GM04504 (cell line): ENCODE results near the gene RNASE7.
"Not testable (repeated sequence)": the region's sequence is repeated elsewhere in the genome, so short reads cannot be mapped to it uniquely, and the experiment has no call there.

ENCODE experiments used
- DNase-seq: peaks from one replicate; pipeline ENCODE4 v3.0.0-alpha.2; 2012; ENCODE audit warnings: low read depth

The RNASE7 gene, protein sequence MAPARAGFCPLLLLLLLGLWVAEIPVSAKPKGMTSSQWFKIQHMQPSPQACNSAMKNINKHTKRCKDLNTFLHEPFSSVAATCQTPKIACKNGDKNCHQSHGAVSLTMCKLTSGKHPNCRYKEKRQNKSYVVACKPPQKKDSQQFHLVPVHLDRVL

DNA sequence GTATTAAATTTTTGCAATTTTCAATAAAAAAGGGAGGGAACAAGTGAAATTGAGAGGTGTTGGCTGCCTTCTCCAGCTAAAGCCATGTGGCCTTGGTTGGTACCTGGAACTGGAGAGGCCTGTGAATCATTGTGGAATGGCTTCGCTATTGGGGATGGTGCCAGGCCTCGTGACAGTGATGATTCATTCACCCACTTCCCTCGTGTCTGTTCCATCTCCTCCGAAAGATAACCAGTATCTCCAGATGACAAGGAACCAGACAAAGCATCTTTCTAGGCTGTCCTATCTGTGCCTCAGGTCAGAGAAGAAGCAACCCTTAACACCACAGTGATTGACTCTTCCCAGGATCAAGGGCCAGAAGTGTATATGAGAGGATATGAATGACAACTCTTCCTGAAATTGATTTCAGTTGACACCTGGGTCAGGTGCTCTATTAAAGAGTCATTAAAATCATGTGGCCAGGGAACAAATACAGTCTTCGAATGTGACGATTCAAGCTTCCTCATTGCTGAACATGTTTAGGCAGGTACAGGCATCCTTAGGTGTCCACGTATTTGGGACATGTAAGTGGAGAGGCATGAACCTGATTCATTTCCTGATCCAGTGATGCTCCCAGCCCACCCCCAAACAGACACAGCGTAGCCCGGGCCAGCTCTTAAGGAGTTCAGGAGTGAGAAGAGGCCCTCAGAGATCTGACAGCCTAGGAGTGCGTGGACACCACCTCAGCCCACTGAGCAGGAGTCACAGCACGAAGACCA is at the start of gene RNASE7:
Gene RNASE7 (plus strand): TSS at position 687 of the 758 bp plus-strand sequence. CDS start 631 bp downstream, outside the sequence.
- peak; percentile 44 for DNase-seq

DNA sequence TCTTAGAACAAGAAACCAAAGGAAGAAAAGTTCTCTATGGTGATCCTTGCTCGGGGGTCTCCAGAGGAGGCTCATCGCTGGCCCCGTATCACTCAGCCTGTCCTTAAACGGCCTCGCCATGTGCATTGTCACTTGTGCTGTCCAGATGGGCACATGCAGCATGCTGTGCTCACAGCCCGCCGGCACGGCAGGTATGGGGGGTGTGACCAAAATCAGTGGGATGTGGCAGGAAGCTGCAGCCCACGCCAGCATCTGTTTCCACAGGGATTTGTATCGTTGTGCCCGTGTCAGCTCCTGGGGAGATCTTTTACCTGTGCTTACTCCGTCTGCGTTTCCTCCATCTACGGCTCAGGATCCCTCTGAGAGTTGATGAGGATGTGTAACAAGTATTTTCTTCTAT is 45.6 kb upstream of the RNASE7 start:
- no peak for DNase-seq

DNA sequence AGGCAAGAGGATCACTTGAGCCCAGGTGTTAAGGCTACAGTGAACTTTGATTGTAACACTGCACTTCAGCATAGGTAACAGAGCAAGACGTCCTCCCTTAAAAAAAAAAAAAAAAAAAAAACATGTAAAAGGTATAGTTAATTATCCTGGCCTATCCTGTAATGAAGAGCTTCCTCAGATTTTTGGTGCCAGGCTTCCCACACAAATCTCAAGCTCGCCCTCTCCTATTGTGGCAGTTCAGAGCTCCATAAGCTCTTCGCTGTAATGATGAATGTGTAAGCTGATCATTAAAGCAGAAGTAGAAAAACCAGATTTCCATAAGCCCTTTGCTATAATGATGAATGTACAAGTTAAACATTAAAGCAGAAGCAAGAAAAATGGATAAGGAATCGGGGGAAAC is 45.0 kb upstream of the RNASE7 start:
- no peak for DNase-seq

DNA sequence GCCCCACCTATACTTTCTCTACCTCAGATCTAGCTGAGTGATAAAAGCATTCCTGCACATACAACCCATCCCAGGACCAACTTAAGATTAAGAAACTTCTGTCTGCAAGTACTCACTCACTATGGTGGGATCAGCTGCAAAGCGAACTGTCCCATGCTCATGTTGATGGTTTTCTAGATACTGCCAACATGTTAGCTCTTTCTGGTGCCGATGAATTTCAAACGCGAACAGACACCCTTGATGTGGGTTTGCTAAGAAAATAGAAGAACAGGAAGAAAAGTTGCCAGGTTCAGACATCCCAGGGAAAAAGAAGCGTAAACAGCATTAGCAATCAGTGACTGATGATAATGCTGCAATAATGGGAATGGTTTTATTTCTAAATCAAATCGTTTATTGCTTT is 44.6 kb upstream of the RNASE7 start:
- DNase-seq: no peak

DNA sequence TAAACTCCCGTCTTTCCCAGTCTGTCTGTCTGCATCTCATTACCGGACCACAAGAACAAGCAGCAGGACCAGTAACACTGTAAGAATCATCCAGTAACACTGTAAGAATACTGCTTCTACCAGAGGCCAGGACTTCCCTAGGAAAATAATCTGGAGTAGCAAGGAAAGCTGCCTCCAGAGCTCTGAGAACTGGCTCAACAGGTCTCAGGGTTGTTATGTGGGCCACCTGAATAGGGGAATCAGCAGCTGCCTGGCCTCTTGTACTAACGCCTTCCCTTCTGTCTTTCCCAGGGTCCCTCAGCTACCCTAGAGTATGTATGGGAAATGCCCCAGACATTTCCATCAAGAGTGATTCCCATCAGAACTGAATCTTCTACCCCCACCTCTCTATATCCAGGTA is 44.0 kb upstream of the RNASE7 start:
- DNase-seq: no peak

DNA sequence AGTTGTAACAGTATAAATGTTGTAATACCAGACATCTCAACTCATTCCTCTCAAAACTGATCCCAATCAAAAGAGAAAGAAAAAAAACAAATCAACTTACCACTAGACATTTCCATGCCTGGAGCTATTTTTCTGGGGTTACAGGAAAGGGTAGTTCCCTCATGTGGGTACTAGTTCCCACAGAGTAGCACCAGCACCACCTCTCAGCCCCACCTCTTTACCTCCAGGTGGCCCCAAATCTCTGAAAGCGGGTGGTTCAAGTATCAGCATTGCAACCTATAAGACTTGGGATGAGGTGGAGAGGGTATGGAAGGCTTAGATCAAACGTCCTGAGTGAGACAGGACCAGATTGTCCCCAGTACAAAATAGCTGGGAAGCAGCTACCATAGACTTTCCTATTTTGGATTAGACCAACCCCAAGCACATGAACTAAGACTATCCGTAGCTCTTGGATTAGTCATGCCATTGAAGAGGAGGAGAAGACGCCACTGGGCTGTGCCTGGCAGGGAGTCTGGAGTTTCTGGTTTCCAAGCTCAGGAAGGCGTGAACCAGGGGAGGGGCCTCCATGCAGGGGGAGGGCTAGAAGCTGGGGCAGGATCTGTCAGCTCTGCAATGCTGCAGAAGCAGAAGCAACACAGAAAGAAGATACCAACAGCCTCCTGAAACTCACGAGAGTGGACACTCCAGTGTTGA is 43.3 kb upstream of the RNASE7 start, which contains the start of gene SLC39A2:
Gene SLC39A2 (plus strand): TSS at position 620 of the 693 bp plus-strand sequence. CDS start 154 bp downstream, outside the sequence.
- peak; percentile 62 for DNase-seq

DNA sequence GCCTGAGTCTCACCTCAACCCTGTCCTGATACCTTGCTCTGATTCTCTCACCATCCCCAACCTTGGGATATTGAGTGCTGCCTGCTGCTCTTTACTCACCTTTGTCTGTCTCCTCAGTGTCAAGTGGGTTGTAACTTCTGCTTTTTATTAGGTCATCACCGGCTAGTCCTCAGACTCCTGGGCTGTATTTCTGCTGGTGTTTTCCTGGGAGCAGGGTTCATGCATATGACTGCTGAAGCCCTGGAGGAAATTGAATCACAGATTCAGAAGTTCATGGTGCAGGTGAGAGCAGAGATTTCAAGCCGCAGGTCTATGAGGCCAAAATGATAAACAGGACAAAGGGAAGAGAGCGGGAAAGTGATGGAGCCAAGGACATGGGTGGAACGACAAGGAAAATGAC is 42.6 kb upstream of the RNASE7 start:
- DNase-seq: no peak

DNA sequence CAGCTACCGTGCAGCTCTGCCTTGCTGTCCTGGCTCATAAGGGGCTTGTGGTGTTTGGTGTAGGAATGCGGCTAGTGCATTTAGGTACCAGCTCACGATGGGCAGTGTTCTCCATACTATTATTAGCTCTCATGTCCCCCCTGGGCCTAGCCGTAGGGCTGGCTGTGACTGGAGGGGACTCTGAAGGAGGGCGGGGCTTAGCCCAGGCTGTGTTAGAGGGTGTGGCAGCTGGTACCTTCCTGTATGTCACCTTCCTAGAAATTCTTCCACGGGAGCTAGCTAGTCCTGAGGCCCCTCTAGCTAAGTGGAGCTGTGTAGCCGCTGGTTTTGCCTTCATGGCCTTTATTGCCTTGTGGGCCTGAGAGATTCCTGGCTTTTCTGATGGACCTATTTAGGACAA is 40.9 kb upstream of the RNASE7 start:
- DNase-seq: no peak

DNA sequence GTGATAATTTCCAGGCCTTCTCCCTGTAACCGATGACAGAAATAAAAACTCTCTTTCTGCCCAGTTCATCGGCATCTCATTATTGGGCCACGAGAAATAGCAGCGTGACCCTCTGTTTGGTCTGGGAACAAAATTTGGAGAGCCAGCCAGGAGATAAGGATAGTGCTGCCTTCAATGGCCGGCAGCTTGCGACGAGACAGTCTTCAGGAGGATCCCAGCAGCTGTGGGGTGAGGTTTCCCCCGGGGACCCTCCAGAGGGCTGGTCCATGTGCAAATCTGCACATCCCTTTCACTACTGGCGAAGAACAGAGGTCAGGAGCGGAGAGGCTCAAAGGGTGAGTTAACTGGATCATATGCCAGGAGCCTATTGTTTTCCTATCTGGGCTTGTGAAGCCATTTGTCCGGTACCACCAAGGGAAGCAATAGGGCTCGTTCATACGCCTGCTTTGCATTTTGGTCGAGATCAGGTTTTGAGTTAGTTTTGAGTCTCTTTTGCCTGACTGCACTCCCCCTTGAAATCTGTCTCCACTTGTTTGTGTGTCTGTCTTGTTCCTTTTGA is 38.3 kb upstream of the RNASE7 start:
- DNase-seq: no peak

DNA sequence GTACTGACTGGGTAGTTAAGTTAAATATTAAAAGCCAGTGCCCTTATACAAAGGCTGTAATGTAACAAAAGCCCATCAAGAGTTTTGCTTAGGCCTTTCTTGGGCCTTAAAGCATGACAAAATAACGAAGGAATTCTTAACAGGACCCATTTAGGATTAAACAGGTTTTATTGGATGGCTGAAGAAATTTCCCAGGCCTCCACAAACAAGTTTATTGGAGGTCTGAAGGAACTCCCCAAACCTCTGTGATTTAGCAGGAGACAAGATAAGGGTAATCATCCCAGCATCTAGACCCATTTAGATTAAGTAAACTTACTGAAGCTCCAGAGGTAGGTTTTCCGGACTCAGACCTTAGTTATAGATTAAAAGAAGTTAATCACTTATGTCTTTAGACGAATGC is 32.4 kb upstream of the RNASE7 start:
- not testable (repeated sequence) for DNase-seq

DNA sequence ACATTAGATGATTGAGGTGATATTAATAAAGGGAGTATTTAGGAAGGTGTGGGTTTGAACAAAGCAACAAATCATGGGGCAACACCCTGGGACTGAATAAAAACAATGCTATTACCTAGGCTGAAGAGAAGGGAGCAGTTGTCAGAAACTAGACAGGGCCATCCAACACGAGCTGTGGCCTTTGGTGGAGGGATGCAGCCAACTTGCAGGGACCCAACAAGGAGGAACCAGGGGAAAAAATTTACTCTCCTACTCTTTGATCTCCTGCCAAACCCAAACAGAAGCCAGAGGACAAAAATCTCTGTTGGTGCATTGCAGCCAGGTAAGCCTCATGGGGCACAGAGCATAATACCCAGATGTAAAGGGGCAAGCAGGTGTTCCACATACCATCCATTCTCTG is 31.0 kb upstream of the RNASE7 start:
- DNase-seq: no peak

DNA sequence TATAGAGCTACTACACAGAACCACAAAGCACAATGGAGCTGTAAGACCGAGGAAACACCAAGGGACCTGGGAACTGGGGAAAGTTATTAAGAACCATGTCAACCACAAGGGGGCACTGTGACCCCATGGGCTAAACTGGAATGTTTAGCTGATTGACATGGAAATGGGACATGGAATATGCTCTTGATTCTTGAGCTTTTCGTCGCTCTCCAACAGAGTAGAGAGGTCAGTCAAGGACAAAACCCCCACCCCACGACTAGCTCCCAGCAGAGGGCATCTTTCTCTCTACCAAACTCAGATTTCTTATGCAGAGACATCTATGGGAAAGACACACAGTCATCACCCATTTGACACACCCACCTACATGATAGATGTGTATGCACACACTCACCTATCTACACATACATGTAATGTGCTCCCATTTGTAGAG is 27.4 kb upstream of the RNASE7 start:
- peak; percentile 57 for DNase-seq

DNA sequence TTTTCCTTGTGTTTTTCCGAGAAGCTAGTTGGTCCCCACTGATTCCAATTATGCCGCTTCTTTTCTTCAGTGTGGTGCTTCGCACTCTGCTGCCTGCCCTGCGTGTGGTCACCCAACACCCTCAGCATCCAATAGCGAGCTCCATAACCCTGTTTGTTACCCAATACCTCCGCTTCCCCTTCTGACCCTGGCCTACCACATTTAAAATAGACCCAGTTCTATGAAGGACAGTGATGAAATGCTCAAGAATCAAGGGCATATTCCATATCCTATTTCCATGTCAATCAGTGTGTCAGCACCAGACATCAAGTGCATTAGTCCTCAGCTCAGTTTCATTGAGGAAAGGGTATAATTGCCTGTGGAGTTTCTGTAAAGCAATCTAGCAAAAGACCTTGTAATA is 26.9 kb upstream of the RNASE7 start:
- no peak for DNase-seq

DNA sequence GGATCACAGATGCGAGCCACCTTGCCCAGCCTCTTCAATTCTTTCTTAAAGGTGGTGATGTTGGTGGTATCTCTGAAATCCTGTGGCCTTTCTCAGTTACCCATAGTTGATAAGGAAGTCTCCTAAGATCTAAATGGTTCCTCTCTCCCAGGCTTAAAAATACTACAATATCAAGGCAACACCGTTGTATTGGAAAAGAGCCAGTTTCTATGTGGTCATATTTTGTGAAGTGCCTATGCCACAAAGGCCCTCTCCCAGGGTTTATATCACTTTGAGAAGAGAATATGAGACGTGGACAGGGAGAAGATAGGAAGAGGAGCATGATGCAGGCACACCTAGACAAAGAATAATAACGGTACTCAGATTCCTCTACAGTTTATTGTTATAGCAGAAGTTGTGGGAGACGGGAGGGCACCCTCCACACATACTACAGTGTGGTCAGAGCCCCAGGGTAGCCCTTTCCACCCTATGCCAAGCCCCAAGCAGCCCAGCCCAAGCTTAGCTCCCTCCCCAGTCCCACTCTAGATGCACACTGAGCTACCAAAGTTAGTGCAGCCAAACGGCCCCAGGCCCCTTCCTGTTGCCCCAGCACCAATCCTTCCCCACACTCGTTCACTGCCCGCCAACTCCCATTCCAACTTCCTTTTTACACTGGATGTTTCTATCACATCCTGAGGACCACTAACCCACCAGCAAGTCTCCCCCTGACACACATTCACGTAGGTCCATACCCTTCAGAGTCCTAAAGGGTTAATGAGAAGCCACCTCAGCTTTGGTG is 25.6 kb upstream of the RNASE7 start:
- DNase-seq: no peak

DNA sequence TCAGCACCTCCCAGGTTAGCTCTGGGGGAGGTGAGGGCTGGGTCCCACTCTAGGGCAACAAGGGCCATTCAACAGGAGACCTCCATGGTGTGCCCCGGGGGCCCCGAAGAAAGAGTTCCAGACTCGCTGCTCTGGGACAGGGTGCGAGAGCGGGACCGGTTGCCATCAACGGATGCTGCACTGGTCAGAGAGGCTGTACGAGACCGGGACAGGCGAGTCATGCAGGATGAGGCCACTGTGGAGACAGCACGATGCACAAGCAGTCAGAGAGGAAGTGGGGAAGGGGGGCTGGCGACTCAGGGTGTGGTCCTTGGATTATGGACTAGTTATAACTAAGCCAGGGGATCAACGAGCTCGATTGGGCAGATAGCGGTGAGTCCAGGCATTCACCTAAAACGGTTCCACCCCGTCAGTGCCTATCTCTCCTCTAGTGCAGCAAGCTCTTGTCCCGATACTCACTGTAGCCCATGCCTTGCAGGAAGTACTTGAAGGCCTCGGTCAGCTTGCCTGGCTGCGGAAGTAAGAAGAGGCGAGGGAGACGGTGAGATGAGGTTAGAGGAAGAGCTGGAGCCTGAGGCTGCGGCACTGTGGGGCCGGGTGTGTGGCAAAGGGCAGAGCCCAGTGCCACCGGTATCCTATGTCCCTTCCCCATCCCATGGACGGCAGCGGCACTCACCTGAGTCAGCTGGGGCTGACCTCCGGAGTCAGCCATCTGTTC is 24.5 kb upstream of the RNASE7 start:
- no peak for DNase-seq

DNA sequence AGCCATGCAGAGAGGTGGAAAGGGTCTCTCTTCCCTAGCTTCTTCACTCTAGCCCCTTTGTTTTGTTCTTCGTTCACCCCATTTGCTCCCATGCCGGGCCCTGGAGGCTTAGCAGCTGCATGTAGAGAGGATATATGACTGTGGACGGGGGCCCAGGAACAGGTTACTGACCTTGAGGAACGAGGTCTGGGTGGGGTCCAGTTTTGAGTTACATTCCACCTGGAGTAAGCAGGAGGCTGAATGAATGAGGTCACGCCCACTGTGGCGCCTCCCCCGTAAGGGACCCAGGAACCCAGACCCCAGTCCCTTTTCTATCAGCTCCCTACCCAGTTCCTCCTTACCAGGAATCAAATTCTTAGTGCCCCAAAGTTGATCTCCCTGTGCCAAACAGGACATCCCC is 23.9 kb upstream of the RNASE7 start:
- no peak for DNase-seq

DNA sequence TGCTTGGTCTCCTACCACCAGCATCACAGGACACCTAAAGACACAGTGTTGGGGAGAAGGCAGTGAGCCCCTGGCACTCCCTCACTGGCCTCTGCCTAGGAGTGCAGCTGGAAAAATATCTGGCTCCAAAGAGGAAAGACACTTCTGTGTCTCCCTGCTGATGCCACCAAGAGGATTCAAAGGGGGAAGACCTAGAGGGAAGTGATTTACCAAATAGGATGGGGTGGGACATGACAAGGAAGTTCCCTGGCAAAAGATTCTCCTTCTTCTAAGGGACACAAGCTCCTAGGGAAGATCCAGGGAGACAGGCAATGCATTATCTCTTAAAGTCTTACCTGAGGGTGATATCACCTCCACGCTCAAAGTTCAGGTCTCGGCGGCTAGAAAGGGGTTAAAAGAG is 23.4 kb upstream of the RNASE7 start:
- no peak for DNase-seq

DNA sequence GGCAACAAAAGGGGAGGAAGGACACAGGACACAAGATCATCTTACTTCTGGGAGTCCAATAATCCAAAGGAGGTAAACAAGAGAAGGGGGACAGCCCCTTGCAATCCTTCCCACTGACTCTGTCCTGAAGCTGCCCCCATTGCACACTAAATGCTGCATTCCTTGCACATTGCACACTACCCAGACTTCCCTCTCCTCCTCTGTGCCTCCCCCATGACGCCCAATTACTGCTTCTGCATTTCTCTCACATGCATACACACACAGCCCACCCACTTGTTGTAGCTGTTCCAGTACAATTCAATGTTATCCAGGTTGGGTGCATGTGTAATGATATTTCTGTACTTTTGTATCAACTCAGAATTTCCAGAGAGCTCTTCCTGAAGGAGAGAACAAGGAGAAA is 22.8 kb upstream of the RNASE7 start:
- no peak for DNase-seq

DNA sequence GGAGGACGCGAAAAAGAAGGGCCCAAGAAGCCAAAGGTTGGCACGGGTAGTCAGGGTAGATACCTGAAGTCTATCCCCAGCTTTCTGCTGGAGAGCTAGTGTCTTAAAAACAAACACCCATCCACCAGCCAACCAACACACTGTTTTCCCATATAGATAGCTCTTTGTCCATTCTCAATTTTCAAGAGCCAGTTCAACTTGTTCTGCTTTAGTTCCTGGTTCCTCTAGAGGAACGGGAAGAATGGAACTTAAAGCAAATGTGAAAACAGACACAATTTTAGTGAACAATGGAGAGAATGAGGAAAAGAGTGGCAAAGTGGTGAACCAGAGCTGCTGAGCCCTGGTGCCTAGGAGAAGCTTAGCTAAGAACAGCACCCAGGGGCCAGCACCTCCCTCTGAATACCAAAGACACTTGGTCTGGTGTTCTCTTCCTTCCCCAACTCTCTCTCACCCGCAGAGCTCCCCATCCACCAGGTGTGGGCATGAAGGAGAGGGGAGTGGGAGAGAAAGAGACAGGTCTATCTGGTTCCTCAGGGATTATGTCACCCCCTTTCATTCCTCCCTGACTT is 21.1 kb upstream of the RNASE7 start:
- DNase-seq: no peak

DNA sequence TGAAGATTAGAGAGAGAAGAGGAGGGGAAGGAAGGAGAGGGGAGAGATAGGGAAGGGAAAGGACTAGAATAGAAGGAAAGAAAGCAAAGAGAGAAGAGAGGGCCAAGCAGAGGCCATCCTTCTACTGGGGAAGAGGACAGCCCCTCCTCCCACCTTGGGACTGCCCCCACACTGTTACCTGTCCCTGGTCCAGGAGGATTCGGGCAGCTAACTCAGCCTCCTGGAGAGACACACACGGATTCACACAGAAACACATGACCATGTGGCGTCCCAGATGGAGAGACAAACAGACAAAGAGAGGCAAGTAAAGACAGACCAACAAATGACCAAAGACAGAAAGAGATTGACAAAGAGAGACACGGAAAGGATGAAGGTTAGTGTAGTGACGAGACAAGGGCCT is 19.5 kb upstream of the RNASE7 start:
- no peak for DNase-seq

DNA sequence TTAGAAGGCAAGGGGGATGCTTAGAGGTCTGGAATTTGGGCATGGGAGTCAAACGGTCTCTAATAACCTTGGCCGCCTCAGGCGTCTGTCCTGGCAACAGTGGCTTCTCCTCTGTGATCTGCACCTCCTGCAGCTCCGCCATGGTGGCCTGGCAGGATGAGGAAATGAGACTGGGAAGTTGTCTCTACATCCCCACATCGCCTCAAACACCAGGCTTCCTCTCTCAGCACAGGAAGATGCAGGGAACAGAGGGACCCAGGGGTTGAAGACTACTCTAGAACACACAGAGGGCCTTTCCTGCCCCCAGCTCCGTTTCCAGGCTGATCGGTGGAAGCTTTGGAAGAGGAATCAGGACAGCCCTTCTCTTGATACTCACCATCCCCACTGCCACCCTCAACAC is 19.0 kb upstream of the RNASE7 start:
- DNase-seq: no peak
